ENCODE data around the gene RAB3C.
"Not testable (repeated sequence)": the region's sequence is repeated elsewhere in the genome, so short reads cannot be mapped to it uniquely, and the experiment has no call there.

GRCh38 chr5:58564043-58564832 is 18.6 kb upstream of the RAB3C start:
- TF ChIP-seq, protein P1, sequence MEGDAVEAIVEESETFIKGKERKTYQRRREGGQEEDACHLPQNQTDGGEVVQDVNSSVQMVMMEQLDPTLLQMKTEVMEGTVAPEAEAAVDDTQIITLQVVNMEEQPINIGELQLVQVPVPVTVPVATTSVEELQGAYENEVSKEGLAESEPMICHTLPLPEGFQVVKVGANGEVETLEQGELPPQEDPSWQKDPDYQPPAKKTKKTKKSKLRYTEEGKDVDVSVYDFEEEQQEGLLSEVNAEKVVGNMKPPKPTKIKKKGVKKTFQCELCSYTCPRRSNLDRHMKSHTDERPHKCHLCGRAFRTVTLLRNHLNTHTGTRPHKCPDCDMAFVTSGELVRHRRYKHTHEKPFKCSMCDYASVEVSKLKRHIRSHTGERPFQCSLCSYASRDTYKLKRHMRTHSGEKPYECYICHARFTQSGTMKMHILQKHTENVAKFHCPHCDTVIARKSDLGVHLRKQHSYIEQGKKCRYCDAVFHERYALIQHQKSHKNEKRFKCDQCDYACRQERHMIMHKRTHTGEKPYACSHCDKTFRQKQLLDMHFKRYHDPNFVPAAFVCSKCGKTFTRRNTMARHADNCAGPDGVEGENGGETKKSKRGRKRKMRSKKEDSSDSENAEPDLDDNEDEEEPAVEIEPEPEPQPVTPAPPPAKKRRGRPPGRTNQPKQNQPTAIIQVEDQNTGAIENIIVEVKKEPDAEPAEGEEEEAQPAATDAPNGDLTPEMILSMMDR (conservative IDR thresholded peaks at IDR 0.05; ENCODE audit: low read length) = not testable (repeated sequence)
- TF ChIP-seq EZH2phosphoT487 (IDR thresholded peaks at IDR 0.05; ENCODE audit: borderline replicate concordance) = not testable (repeated sequence)
